Activated CD4-positive, alpha-beta T cell treated with anti-CD3 and anti-CD28 coated beads for 48 hours (primary cell): ENCODE measurements around the gene NR4A2.
"Not testable (repeated sequence)": the region's sequence is repeated elsewhere in the genome, so short reads cannot be mapped to it uniquely, and the experiment has no call there.

Source experiments
- DNase-seq: peaks from one replicate; pipeline ENCODE4 v3.0.0-alpha.2; 2020

NR4A2 gene

GRCh38 chr2:156320486-156321098, 11.9 kb downstream of the NR4A2 start:
- no peak for DNase-seq

DNA sequence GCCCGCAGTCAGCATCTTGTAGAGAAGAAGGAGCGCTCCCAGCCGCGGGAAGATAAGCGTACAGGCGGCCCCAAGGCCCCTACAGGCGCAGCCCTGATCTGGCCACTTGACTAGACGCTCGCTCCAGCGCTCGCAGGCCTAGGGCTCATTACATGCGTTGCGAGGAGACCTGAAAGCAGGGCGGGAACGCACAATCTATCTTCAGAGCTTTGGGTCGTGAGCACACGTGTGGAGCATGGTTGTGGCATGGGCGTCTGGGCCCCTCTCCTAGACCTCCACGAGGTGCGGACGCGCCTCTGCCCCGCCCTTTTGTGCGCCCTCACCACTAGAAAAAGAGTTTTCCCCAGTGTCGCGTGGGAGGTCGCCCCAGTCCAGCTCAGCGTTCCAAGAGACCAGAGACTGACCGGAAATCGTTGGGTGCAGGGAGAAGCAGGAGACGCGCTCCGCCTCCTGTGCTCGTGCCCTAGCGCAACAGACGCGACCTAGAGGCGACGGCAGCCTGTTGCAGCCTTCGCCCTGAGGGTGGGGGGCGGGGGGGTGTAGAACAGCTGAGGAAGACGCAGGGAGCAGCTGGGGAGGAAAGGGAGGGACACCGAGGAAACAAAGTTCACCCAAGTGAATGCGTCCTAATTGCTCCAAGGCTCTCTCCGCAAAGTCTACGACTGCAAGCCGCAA, 12.6 kb downstream of the NR4A2 start:
- peak; percentile 29 for DNase-seq

DNA sequence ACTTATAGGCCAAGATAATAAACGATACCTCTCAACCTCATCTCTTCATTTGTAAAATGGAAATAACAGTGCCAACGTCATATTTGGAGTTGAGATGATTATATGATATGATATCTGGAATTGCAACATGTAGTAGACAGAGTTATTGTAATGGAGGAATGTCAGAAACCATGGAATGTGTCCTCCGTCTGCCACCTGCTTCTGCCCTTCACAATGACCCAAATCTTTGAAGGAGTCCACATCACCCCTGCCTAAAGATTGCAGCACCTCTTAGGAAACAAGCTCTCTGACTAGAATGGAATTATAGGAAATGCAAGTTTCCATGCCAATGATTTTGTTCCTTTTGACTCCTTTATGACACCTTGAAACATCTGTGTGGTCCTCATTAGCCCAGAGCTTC, 14.9 kb downstream of the NR4A2 start:
- DNase-seq, result no peak

DNA sequence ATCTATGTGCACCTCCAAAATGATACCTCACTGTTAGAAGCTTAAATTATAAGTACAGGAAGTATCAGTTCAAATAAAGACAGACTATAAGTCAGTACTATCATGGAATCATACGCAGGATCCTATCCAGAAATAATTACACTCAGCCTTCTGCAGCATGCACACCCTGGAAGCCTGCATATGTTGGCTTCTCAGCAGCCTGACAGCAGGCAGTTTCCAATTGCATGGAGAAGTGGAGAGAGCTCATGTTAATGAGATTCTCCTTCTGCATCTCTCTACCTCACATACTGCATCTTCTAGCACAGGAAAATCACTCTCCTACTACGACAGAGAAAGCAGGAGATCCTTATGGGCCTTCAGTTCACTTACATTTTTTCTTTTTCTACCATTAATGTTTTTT, 20.5 kb downstream of the NR4A2 start:
- DNase-seq, result no peak

GRCh38 chr2:156310773-156311172, 21.7 kb downstream of the NR4A2 start:
- no peak for DNase-seq

DNA sequence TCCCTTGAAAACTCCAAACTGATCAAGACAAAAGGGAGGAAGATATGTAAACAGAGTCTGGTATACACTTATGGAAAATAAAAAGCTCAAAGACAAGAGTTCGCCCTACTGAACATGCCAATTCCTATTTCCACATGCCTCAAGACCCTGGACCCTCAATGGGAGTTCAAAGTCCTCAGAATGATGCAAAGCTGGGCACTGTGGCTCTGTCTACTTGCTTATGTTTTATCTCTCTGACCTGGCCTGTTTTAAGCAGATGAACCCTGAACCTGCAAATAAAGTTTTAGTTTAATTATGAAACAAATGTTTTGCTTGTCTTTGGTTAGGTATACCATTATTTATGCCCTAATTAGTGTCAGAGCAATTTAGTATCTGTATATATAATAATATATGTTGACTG, 22.6 kb downstream of the NR4A2 start:
- DNase-seq, result no peak

DNA sequence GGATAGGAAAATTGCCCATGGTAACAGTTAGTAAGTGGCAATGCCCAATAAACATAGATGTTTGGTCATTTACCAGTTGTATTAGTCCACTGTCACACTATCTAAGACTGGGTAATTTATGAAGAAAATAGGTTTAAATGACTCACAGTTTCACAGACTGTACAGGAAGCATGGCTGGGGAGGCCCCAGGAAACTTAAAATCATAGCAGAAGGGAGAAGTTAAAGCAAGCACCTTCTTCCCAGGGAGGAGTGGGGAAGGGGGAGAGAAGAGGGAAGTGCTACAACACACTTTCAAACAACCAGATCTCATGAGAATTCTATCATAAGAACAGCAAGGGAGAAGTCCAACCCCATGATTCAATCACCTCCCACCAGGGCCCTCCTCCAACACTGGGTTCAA, 23.4 kb downstream of the NR4A2 start:
- DNase-seq, result no peak

- no peak for DNase-seq
Observed at GRCh38 chr2:156306821-156307220, 25.7 kb downstream of the NR4A2 start.

GRCh38 chr2:156305121-156305520, 27.4 kb downstream of the NR4A2 start:
- no peak for DNase-seq

- no peak for DNase-seq
Observed at GRCh38 chr2:156300337-156300736, 32.2 kb downstream of the NR4A2 start.

GRCh38 chr2:156294945-156295580, 37.5 kb downstream of the NR4A2 start:
- no peak for DNase-seq

GRCh38 chr2:156293382-156293781, 39.1 kb downstream of the NR4A2 start:
- DNase-seq, result not testable (repeated sequence)

DNA sequence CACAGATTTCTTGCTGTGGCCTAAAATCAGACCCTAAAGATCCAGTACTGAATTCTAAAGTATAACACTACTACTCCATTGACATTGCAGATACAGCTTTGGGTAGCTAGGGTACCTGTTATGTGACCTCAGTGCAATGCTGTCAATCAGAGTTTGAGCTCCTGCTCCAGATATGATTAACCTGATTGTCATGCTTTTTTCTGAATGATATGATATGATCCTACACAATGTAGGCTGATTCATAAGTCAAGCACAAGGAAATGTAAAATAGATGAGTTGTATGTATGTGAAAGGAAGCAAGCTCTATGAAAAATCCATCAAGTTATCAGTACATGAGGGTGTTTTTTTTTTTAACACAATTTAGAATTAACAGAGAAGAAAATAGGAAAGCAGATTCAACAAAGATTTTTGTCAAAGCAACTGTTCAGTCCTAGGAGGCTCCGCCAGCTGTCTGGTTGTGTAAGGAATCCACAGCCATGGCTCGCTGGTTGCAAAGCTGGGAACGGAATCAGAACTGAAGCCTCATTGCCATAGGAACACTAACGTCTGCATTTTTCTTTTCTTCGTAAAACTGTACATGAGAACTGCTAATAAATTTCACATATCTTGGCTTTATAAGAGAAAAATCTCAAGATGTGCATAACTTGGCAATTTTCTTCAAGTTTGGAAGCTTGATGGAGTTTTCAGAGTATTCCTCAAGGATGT, 52.9 kb downstream of the NR4A2 start:
- no peak for DNase-seq
